Suppressor macrophage (primary cell): ENCODE data around the gene LINS1.

Source experiments
- DNase-seq, 4 experiments: peaks; one replicate each; pipeline ENCODE4 v3.0.0-alpha.2; 2020 to 2022
- total RNA-seq, 17 experiments: gene quantifications; one replicate each; lab custom pipeline; 2026; ENCODE audit warnings: mixed read lengths in 6 of 17, inconsistent platforms in 3 of 17; lab: John Stamatoyannopoulos, UW

The LINS1 gene, protein sequence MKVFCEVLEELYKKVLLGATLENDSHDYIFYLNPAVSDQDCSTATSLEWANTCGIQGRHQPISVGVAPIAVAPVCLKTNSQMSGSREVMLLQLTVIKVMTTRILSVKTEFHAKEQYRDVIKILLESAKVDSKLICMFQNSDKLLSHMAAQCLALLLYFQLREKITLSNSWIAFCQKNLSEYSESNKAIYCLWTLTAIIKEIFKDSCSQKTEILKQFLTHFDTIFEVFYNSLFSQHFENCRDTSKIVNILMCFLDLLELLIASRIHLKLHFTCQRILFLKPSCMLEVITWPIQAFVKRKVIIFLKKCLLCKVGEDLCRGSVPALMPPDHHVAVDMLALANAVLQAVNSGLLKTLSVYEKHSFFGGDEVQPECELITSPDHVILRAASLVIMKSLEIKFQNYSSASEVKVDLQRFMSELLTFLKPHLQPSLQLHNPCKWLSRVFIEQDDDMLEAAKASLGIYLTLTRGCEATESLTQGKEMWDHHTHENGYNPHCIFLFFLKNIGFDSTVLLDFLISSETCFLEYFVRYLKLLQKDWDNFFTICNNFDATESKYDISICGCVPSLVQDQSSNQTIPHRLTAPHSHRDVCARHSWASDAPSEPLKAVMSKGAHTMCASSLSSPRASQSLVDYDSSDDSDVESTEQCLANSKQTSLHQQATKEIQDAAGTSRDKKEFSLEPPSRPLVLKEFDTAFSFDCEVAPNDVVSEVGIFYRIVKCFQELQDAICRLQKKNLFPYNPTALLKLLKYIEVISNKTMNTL
- 7.2 to 30.9 (median 15.6) reads per million in 17 experiments for total RNA-seq

DNA sequence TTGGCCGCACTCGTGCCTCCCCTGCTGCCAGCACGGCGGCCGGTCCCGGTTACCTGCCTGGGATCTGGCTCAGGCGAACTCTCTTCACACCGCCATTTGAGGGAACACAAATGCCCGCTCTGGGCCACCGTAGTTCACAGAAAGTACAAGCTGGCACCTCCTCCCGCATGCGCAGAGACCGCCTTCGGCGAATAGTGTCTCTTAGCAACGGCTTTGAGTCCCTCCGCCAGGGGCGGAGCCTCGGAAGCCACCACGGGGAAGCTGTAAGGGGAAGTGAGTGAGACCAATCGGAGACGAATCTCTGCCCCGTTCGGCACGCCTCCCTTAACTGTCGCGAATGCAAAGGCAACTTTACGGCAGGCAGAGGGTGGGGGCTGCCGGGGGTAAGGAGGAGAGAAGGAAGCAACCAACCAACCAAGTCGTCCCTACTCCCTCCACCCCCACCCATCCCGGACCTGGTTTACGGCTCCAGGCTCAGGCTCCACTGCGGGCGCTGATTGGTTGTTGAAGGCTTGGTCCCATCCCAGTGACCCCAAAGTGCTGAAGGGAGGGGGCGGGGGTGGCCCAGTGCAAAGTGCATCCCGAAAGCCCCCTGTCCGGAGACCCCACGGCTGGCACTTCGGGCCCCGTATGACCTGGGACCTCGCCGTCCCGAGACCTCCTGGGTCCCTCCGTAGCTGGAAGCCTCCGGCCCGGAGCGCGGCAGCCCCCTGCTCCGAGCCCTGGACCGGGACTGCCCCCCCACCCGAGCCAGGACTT, at the start of gene LINS1, which contains the start of gene ASB7:
LINS1 (minus strand) TSS at position 121 of the 759 bp plus-strand sequence. CDS start 21,342 bp downstream, outside the sequence.
ASB7 (plus strand) TSS at position 526 of the 759 bp plus-strand sequence. CDS start 9,628 bp downstream, outside the sequence.
- DNase-seq, result peak; percentile 100

DNA sequence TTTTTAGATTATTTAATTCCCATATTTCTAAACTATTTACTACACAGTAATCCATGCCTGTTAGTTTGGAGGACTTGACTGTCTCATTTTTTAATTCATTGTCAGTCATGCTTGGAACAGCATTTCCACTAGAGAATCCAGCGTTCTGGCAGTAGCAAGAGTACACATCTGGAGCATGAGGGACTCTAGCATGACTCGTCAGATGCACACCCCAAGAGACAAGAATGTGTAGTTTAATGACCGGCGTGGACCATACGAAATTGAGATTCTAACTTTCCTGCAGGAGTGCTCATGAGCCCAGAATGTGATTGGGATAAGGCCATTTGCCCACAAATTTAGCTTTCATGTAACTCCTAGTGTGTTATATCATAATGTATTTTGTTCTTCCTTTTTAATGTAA, 49.3 kb upstream of the LINS1 start:
- DNase-seq, result no peak

DNA sequence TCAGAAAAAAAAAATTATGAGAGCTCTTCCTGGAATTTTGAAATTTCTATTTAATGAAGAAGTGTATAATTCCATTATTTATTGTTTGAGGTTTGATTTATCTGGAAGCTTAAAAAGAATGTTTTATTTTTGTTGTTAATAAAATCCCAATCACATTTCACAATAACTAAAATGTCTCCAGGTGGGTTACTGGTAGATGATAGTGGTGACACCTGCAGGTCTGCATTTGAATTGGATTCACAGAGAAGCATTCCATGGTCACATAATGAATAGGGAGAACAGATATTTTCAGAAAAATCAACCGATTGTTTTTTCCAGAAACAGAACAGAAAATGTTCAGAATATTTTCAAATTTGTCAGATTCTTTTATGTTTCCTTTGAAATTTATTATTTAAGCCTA, 48.7 kb upstream of the LINS1 start:
- no peak for DNase-seq

DNA sequence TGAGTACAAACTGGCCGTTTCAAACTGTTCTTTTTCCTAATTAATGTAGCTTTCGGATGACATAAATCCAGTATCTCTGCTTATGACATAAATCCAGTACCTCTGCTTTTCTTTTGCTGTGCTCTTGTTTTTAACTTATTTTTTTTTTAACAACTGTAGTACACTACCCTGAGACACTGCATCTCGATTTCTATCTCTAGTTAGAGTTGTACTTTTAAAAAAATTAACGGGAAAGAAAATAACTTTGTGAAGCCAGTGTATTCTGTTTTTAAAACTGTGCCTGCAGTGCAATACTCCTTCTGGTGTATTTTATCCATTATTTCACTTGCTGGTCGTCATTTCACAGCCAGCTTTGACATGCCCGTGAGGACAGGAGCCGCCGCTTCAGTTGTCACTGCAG, 47.0 kb upstream of the LINS1 start:
- no peak for DNase-seq

DNA sequence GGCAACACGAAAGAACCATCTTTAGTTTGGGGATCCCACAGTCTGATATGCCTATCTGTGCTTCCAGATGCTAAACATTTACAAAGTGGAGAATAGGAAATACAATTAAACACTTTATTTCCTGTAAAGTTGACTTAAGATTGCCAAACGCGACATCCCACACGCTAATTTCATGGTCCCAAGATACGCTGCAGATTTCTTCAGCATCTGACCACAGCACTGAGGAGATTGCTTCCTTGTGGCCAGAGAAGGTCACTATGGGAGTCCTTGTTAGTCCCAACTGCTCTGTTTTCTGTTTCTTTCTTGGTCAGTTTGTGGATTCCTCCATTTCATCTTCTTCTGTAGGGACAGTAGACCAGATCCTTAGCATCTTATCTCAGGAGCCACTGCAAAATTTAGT, 43.7 kb upstream of the LINS1 start:
- DNase-seq, result peak; percentile 39 to 62 (median 58)

DNA sequence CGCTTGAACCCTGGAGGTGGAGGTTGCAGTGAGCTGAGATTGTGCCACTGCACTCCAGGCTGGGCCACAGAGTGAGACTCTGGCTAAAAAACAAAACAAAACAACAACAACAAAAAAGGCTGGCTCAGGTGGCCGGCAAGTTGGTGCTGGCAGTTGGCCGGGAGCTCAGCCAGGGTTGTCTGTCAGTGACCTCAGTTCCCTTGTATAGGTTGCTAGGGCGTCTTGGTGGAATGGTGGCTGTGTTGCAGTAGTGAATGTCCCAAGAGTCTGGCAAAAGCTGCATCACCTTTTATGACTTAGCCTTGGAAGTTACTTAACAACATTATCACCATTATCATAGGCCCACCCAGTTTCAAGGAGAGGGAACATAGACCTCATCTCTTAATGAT, 41.0 kb upstream of the LINS1 start:
- peak in 3 of 4 experiments; percentile 2 to 14 (median 13) for DNase-seq

DNA sequence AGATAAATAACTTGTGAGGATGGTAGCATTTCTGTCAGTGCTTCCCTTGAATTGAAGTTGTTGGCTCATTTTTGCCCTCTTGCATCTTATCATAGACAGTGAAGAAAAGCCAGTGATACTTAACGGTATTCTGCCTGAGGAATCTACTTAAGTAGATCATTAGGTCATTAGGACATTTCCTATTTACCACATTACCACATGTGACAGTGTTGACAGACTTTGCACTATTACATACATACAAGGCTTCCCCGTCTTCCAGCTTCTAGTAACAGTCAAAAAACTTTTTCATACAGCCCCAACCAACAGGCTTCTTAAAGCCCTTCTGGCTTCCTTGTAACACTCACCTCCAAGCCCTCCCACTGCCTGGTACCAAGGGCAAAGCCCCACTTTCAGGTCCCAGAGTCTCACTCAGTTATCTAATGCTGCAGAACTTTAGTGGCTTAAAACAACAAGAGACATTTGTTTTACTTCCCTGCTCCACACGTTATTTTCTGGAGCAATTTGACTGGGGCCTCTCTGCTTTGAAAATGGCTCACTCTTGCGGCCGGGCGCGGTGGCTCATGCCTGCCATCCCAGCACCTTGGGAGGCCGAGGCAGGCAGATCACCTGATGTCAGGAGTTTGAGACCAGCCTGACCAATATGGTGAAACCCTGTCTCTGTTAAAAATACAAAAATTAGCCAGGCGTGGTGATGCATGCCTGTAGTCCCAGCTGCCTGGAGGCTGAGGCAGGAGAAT, 40.4 kb upstream of the LINS1 start:
- peak; percentile 16 to 68 (median 41) for DNase-seq

DNA sequence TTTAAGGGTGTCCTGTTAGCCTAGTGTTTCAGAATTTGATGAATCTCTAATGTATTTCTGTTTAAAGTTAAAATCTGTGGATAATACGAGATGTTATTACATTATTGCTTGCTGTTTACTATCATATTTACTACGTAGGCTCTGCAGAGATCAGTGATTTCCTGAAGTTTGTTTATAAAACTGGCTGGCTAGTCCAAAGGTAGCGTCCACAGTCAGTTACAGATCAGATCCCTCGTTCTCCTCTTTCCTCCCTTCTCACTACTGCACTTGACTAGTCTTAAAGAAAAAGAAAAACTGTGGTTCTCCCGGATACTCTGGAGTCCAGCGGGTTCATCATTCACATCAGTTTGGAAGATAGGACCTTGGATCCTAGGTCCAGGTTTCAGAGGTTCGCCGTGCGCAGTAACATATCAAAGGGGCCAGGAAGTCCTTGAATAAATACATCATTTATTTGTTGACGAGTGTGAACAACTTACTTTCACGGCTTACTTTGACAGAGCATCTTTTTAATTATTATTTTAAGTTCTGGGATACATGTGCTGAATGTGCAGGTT, 36.3 kb upstream of the LINS1 start:
- DNase-seq, result no peak

DNA sequence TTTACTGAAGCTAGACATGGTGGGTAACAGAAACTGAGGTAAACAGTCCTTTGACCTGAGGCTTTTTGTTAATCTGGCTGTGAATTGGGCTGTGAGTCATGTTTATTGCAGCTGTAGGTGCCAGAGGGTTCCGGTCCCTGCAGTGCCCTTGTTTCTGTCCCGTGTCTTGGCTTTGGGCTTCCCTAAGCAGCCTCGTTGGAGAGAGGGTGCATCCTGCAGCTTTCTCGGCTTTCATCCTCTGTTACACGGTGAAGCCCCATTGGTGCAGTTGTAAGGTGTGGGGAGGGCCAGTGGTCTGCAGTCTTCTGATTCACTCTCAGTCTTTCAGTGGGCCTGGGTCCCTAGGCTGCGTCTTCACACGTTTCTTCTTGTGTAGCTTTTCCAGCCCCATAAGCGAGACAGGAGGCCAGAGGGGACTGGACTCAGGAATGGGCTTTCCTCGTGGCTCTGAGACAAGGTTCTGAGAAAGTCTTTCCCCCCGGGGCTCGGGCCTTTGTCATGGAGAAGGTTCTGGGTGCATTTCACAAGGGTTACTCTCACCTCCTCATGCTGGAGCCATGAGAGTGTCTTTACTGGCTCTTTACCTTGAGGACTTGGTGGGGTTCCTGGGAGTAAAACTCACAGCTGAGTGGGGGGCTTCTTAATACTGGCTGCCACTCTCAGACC, 33.6 kb upstream of the LINS1 start:
- no peak for DNase-seq

DNA sequence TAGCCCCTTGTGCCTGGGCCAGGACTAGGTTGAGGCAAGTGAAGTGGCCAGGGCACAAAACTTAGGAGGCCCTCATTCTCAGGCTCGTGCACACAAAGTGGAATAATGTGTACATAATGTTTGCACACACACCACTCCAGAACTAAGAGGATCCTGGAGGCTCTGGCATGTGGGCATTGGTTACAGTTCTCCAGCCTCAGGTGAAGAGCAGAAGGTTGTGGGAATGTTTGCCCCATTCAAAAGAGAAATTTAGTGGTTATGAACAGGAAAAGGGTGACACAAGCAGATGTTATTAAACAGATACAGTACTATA, 31.7 kb upstream of the LINS1 start:
- no peak for DNase-seq

DNA sequence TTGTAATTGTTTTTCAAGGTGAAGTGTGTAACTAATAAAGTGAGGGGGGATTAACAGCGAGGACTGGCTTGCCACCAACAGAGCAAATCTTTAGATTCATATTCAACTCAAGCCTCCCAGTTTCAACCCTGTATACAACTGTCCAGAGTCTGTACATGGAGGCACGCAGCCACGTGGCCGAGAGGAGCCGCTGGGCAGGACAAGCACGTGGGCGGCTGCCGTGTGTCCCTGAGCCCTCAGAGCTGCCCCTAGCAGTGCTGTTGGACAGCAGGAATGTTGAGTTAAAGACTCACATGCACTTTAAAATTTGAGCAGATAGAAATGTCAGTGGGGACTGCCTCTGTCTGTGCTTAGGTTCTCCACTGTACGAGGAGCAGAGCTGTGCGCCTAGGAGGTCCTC, 29.8 kb upstream of the LINS1 start:
- DNase-seq, result no peak

DNA sequence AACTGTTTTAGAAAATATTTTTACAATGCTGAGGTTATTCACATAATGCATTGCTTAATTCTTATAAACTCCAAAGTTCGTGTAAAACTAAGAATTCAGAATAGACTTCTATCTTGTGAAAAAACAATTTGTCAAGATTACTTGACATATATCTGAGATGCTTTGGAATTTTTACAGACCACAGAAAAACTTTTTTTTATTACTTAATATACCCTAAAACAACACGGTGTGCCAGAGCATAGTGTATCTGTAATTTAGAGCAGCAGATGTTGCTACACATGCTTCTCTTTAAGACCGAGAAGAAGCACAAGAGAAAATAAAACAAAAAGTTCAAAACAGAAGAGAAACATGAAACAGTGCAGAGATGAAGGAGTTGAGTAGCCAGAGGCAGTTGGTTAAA, 26.8 kb upstream of the LINS1 start:
- no peak for DNase-seq

DNA sequence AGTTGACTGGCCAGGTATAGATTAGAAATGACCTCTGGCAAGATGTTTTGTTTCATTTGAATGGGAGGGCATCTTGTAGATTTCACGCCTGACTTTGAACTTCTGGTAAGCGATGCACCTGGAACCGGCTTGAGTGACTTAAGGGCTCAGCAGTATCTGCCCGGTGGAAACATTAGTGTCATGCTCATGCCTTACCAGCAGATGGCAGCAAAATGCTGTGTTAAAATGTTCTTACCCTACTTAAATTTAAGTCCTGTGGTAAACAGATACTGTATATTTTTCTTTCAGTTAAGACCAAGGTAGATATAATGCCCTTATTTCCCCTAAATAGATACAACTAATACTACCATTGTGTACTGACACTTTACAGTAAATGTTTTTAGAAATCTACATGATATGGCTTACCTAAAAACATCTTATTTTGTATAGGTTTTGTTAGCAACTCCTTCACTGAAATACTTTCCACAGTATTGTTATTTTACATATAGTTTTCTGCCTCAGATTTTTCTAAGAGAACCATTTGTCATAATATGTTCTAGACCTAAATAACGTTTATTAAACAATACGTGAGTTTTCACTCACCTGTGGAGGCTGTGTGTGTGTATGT, 25.9 kb upstream of the LINS1 start:
- DNase-seq, result peak; percentile 65 to 85 (median 74)

DNA sequence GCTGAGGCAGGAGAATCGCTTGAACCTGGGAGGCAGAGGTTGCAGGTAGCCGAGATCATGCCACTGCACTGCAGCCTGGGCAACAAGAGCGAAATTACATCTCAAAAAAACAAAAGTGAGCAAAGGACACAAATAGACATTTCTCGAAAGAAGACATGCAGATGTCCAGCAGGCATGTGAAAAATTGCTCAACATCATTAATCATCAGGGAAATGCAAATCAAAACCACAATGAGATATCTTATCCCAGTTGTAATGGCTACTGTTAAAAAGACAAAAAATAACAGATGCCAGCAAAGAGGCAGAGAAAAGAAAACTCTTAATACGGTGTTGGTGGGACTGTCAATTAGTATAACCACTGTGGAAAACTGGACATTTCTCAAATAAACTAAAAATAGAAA, 21.3 kb upstream of the LINS1 start:
- peak in 2 of 4 experiments; percentile 39 to 40 for DNase-seq

DNA sequence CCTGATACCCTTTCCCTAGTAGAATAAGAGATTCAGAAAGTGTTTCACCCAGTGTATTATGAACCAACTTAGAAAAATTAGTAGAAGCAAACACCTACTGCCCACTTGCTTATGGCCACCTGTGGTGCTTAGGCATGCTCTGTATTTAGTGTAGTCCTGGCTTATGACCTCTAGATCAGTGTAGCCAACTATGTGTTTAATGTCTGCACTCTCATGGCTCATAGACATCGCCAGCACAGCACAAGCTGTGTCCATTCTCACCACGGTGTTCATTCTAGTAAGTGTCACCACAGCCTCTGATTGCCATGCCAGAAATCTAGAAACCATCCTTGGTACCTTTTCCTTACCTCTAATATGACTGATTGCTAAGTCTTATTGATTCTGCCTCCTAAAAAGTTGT, 14.7 kb upstream of the LINS1 start:
- no peak for DNase-seq

DNA sequence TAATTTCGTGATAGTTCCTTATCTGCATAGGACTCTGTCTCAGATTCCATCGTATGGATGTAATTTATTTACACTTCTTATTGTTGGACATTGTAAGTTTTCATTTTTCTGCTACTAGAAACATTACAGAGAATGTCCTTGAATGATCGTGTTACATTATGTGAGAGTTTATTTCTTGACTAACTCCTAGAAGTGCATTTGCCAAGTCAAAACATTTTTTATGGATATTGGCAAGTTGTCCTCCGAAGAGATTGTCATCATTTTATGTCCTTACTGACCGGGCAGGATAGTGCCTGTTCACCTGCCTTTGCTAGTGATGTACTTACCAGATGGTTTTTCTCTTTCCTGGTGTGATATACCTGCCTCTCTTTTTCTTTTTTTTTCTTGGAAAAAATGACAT, 13.8 kb upstream of the LINS1 start:
- no peak for DNase-seq

DNA sequence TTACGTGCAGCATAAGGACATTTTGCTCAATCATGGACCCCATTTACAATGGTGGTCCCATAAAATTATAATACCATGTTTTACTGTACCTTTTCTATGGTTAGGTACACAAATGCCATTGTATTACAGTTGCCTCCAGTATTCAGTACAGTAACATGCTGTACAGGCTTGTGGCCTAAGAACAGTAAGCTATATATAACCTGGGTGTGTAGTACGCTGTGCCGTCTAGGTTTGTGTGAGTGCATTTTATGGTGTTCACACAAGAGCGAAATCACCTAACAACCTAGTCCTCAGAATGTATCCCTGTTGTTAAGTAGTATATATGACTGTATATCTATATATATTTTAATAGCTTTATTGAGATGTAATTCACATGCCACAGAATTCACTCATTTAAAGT, 12.9 kb upstream of the LINS1 start:
- DNase-seq, result no peak

DNA sequence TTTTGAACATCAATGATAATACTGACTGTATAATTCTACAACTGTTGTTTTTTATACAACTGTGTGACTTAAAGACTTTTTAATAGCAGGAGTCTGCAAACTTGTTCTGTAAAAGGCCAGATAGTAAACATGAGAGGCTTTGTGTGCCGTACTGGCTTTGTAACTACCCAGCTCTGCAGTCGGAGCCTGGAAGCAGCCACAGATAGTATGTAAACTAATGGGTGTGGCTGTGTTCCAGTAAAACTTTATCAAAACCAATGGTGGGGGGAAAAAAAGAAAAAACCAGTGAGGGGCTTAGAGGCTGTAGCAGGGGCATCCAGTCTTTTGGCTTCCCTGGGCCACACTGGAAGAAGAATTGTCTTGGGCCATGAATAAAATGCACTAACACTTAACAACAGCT, 12.4 kb upstream of the LINS1 start:
- no peak for DNase-seq

DNA sequence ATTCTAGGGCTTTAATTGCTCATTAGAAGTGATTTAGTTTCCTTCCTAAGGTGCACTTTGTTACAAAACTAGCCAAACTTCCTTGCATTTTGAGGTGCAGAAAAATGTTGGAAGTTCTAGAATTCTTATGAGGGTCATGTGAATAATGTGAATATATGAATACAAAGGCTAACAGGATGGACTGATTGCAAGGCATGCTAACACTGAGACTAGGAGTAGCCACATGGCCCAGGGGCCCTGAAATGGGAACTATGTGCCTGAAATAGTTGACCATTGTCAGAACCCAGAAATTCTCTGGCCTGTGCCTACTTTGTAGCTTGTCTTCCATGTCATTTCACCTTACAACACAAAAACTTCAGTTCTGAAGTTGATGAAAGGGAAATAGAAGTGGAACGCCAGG, 11.2 kb upstream of the LINS1 start:
- no peak for DNase-seq

DNA sequence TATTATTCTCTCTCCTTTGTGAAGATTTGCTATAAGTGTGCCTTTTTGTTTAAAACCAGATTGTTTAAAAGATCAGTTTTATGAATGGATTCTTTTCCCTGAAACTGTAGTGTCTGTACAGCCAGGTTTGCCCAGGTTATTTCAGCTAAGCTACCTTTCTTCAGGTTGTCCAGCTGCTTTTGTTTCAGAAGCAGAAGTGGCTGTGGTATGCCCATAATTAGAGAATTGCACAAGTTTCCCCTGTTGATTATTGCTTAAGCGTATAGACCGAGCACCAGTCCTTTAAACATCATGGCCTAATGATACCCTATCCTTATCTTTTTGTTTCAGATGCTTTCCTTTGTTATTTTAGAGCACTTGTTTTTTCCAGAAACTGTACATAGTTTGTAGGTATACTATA, 10.6 kb upstream of the LINS1 start:
- peak in 2 of 4 experiments; percentile 18 to 29 for DNase-seq

DNA sequence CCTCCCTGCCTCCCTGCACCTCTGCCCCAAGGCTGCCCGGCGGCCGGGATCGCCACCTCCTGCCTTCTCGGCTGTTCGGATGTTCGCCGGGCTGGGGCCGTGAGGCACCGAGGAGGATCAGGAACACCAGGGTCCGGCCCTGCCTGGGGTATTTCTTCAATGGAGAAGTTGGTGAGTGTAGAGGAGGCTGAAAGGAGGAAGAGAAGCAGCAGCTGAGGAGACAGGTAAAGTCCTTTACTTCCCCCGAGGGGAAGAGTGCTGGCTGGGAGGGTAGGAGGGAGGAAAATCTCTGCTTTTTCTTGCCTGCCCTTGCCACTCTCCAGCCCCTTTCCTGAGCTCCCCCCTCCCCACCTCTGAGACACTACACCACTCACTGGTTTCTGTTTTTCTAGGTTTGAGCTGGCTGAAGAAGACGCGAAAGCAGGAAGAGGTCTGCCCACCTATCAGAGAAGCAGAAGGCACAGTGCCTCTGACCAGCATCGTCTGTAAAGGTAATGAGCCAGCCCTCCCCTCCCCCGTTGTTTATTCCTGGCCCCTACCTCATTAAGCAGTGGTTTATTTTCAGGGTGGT, 924 bp upstream of the LINS1 start:
- DNase-seq, result peak; percentile 24 to 69 (median 51)
